Subcutaneous adipose tissue (tissue), 4 donors: Measurements from ENCODE around the gene MYRF. TPM values are rescaled to one million over a fixed set of nuclear protein-coding genes. Genes with fewer than 3 reads are reported as not detected.

Experiments used
- CTCF ChIP-seq: fragments of 450-650 bp; IDR thresholded peaks from one replicate; pipeline ENCODE4 v1.5.1; 2016; ENCODE audit warnings: low read depth, mild to moderate bottlenecking, control low read depth, antibody characterized with exemption, moderate library complexity
- total RNA-seq, 4 donors: library from RNA; depleted of rRNA; stranded (reverse); fragments of >200 nt; gene quantifications; one replicate each; pipeline ENCODE4 v1.1.0, GENCODE V29; 2016

The MYRF gene
- total RNA-seq, 4 donors from 2014 or later: 0.17 to 0.33 TPM; not detected in 2

DNA sequence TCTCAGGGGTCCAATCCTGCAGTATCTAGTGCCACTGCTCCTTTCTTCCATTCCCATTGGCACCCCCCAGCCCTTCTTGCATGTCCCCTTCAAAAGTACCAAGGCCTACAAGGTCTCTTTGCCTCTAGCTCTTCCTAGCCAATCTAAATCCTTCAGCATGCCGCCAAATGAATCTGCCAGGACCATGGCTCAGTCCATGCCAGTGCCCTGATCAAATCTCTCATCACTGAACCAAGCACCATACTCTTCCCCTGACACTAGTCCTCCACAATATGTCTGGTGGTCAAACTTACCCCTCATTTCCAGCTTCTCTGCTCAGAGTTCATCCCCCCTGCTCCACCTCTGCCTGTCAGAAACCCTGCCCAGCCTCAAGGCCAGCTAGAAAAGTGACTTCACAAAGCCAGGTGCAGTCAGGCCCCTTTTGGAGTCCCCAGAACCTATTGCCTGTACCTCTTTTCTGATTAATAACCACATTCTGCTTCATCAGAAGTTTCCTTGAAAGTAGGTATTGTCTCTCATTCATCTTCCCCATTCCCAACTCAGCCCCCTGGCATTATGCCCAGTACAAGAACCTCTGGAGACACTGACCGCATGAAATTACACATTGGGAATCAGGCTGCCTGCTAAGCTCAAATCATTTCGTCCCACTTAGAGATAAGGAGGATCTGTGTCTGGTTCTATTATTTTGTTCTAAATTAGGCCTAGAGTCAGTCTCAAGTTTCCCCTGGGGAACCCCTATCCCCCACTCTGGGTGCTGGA lies 51.6 kb downstream of the MYRF start:
- no peak for TF ChIP-seq CTCF

GRCh38 chr11:61805146-61805545 lies 52.7 kb downstream of the MYRF start:
- TF ChIP-seq CTCF: no peak

GRCh38 chr11:61806785-61807184 lies 54.3 kb downstream of the MYRF start:
- no peak for TF ChIP-seq CTCF

- TF ChIP-seq CTCF: no peak
Measured at GRCh38 chr11:61810671-61811175, 58.3 kb downstream of the MYRF start.

- no peak for TF ChIP-seq CTCF
Measured at GRCh38 chr11:61811831-61812230, 59.4 kb downstream of the MYRF start.

- TF ChIP-seq CTCF: no peak
Measured at GRCh38 chr11:61812736-61813411, 60.4 kb downstream of the MYRF start.

DNA sequence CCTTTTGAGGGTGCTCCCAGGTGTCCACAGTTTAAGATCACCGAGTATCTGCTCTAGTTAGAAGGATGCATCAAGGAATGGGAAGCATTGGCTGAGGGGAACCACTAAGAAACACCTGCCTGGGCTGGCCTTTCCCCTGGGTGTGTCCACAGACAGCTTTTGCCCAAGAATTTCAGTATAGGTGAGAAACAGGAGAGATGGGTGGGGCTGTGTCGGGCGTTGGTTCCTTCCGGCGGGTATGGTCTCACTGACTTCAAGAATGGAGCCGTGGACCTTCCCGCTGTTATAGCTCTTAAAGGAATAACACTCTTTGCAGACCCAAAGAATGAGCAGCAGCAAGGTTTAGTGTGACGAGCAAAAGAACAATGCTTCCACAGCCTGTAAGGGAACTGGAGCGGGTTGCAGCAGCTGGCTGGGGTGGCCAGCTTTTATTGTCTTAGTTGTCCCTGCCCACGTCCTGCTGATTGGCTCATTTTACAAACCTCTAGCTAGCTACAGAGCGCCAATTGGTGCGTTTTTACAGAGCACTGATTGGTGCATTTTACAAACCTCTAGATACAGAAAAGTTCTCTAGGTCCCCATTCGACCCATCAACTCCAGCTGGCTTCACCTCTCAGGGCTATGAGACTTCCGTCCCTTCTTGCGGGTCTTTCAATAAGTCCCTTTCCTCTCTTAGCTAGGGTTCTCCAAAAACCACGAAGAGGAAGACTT lies 62.0 kb downstream of the MYRF start:
- no peak for TF ChIP-seq CTCF
